Uterus (tissue), 4 donors: ENCODE measurements around the gene CTBP1. TPM values are rescaled to one million over a fixed set of nuclear protein-coding genes. Genes with fewer than 3 reads are reported as not detected.
A peak's percentile ranks its signal among the peaks of the same experiment; 100 is the strongest.

Experiments
- DNase-seq, 2 donors: peaks; one replicate each; pipeline ENCODE4 v3.0.0-alpha.2; 2019 to 2020
- H3K27ac ChIP-seq, 2 donors: fragments of 200-600 bp; sonication (generic); 1 replicate in 1 of 2; 2 replicates in 1 of 2; pipeline ENCODE4 v1.5.1; 2016 to 2018
- H3K27me3 ChIP-seq, 2 donors: fragments of 200-600 bp; sonication (generic); one replicate each; pipeline ENCODE4 v1.5.1; 2018 to 2019; ENCODE audit warnings: control low read depth in 1 of 2
- H3K36me3 ChIP-seq, 2 donors: fragments of 200-600 bp; sonication (generic); one replicate each; pipeline ENCODE4 v1.5.1; 2019; ENCODE audit warnings: control low read depth in 1 of 2
- H3K4me1 ChIP-seq, 2 donors: fragments of 200-600 bp; sonication (generic); one replicate each; pipeline ENCODE4 v1.5.1; 2018 to 2019; ENCODE audit warnings: control low read depth in 1 of 2
- H3K4me3 ChIP-seq, 2 donors: fragments of 200-600 bp; sonication (generic); 1 replicate in 1 of 2; 2 replicates in 1 of 2; pipeline ENCODE4 v1.5.1; 2018 to 2019; ENCODE audit warnings: mild to moderate bottlenecking in 1 of 2
- H3K9me3 ChIP-seq, 2 donors: fragments of 200-600 bp; sonication (generic); one replicate each; pipeline ENCODE4 v1.5.1; 2019; ENCODE audit warnings: control low read depth in 1 of 2
- POLR2A ChIP-seq, 2 donors: fragments of 450-650 bp; IDR thresholded peaks; one replicate each; pipeline ENCODE4 v1.6.1; 2016; ENCODE audit warnings: antibody characterized with exemption in 2 of 2, mild to moderate bottlenecking in 1 of 2, moderate library complexity in 1 of 2
- intact Hi-C: fragments of 100-400 bp; cut with DNase I; formaldehyde crosslinking; loops from one replicate; pipeline ENCODE4 v1.15.1; 2023; ENCODE audit warnings: low total_unique reads
- total RNA-seq, 4 donors: library from RNA; depleted of rRNA in 3 of 4; stranded (reverse); fragments of >200 nt in 3 of 4; gene quantifications; one replicate each; pipeline versions ENCODE4 v1.1.0 to v1.2.4, GENCODE V29; 2014 to 2023
- TF ChIP-seq, protein P1 (sequence below), 4 experiments: fragments of 200-600 bp in 2 of 4; fragments of 450-650 bp in 2 of 4; sonication (generic) in 2 of 4; IDR thresholded peaks; one replicate each; pipeline ENCODE4 v1.5.1; 2016 to 2019; ENCODE audit warnings: antibody characterized with exemption in 4 of 4, mild to moderate bottlenecking in 2 of 4, moderate library complexity in 1 of 4
- donor health status: DM: yes; HTN: yes; CAD: no.

The CTBP1 gene
- total RNA-seq, 4 donors from 2014 or later: 104 to 193 (median 162) TPM

DNA sequence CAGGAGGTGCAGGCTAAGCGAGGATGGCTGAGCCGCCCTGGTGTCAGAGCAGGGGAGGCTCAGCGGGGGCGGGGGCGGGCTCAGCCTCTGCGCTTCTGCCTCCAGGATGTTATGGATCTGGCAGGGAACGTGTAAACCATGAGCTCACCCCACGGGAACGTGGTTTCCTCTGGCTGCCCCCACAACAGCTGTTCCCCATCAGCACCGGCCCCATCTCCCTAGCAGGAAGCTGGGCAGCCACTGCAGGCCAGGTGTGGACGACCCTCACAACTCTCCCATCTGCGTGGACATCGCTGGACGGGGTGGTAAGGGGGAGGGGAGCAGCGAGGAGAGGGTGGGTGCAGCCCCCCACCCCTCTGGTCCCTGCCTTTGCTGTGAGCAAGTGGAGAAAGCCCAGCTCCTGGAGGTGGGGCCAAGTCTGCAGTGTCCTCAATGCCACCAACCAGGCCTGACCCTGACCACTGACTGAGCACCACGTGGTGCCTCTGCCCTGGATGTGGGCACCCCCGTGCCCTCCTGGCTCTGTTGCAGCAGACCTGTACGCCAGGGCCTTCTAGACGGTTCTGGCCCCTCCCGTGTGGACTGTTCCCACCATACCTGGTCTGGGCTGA lies 48.4 kb downstream of the CTBP1 start:
- H3K4me1 ChIP-seq: peaks cover 7 to 21% of the 10 kb centered on the region in 2 donors
- peak overlapping the region; percentile 84 to 97 for H3K27ac ChIP-seq
- no peaks in the 10 kb centered on the region for H3K9me3 ChIP-seq
- peak overlapping the region; percentile 12 to 15 for H3K4me3 ChIP-seq
- DNase-seq: peak; percentile 90 to 94
- TF ChIP-seq, protein P1, sequence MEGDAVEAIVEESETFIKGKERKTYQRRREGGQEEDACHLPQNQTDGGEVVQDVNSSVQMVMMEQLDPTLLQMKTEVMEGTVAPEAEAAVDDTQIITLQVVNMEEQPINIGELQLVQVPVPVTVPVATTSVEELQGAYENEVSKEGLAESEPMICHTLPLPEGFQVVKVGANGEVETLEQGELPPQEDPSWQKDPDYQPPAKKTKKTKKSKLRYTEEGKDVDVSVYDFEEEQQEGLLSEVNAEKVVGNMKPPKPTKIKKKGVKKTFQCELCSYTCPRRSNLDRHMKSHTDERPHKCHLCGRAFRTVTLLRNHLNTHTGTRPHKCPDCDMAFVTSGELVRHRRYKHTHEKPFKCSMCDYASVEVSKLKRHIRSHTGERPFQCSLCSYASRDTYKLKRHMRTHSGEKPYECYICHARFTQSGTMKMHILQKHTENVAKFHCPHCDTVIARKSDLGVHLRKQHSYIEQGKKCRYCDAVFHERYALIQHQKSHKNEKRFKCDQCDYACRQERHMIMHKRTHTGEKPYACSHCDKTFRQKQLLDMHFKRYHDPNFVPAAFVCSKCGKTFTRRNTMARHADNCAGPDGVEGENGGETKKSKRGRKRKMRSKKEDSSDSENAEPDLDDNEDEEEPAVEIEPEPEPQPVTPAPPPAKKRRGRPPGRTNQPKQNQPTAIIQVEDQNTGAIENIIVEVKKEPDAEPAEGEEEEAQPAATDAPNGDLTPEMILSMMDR (IDR thresholded peaks at IDR 0.05): no peak
- TF ChIP-seq POLR2A (IDR thresholded peaks at IDR 0.05): peak in 1 of 2 donors; percentile 14
- no peaks in the 10 kb centered on the region for H3K27me3 ChIP-seq
- intact Hi-C loops: no loop called here
- no peaks in the 10 kb centered on the region for H3K36me3 ChIP-seq

DNA sequence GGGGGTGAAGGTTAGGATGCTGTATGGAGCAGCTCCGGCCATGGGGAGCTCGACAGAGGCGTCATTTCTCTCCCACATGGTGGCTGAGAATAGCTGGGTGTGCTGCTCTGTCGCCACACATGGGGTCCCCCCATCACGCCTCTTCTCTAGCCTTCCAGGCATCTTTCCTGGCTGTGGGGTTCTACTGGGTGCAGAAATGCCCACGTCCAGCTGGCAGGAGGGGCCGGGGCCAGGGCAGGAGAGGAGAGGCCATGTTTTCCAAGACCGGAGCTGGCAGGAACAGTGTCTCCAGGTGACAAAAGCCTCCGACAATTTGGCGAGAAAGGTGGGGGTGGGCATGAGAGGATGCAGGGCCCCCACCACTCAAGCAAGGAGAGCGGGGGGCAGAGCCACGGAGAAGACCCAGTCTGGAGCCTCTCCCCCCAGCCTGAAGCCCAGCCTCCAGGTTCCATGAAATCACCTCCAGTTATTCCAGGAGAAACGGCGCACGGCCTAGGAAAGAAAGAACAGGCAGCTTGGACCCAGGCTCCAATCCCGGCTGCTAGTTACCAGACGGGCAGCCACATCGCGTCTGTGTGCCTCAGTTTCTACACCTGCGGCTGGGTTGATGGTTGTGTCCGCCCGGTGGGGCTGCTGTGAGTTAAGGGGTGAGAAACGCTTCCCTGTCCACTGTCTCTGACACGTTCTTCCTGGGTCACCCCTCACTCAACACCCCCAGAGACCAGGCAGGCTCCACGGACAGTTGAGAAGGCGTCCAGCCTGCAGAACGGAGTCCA lies 49.2 kb downstream of the CTBP1 start:
- Histone ChIP-seq H3K27ac (peak overlapping the region; percentile 84 to 97), H3K27me3 (no peaks in the 10 kb centered on the region), H3K9me3 (no peaks in the 10 kb centered on the region), H3K36me3 (no peaks in the 10 kb centered on the region), H3K4me1 (peaks cover 7 to 28% of the 10 kb centered on the region in 2 donors), H3K4me3 (peak overlapping the region in 1 of 2 donors; percentile 15)
- TF ChIP-seq, protein P1 (IDR thresholded peaks at IDR 0.05): no peak
- TF ChIP-seq POLR2A (IDR thresholded peaks at IDR 0.05): no peak
- DNase-seq: peak in 1 of 2 donors; percentile 28
- intact Hi-C loops: no loop called here

DNA sequence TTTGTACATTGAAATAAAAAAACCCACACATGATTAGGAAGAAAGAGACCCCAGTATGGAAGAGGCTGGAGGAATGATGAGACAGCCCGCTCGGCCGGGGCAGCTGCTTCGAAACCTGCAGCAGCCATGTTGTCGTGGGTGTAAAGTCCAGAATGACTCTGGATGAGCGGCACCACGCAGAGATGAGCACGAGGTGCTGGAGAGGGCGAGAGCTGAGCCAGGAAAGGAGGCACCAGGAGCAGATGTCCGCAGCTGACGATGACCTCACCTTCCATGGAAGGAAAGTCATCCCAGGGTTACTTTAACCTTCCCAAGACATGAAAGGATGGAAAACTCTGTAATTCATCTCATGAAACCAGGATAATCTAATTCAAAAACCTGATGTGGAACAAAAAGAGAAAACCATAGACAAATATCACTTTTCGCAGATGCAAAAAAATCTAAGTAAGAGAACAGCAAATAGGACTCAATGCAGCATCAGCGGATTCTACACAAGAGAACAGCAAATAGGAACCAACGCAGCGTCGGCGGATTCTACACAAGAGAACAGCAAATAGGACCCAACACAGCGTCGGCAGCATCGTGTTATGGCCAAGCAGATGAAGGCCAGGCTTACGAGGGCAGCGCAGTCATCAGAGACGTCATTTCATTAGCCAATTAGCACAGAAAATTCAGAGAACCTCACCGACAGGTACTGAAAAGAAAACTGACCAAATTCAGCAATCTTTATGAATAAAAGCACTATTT lies 50.7 kb downstream of the CTBP1 start:
- no peaks in the 10 kb centered on the region for H3K36me3 ChIP-seq
- no peaks in the 10 kb centered on the region for H3K9me3 ChIP-seq
- intact Hi-C loops: no loop called here
- TF ChIP-seq POLR2A (IDR thresholded peaks at IDR 0.05): no peak
- TF ChIP-seq, protein P1 (IDR thresholded peaks at IDR 0.05): no peak
- no peak overlapping the region for H3K4me3 ChIP-seq
- H3K4me1 ChIP-seq: peaks cover 12 to 36% of the 10 kb centered on the region in 2 donors
- DNase-seq: peak; percentile 77 to 86
- H3K27me3 ChIP-seq: no peaks in the 10 kb centered on the region
- peak overlapping the region; percentile 84 to 97 for H3K27ac ChIP-seq

DNA sequence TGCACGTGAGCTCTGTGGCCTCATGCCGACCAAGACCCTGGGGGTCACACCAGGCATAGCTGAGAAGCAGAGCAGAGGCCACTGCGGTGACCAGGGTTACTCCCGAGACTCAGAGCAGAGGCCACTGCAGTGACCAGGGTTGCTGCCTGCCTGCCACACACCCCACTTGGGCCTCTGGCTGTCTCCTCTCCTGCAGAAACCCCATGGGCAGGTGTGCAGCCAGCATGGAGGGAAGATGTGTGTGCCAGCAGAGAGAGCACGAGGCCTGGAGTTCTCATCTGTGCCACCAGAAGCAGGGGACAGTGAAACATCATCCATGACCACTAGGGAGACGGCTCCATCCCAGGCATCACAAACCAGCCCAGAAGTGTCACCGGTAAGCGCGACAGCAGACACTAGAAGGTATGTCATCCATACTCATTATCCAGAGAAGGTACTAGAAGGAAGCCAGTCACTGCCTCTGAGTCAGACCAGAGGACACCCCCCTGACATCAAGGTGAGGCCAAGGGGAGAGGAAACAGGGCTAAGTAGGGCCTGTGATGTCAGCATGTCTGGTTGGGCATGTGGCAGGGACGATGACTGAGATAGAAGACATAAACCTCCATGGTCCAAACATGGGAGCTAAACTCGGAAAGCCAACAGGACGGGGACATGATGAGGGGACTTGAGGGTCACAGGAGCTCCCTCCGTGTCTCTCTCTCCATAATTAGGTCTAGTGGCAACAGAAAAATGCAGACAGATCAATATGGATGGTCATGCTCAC lies 52.3 kb downstream of the CTBP1 start:
- Histone ChIP-seq H3K27ac (peak overlapping the region; percentile 93 to 99), H3K4me1 (peaks cover 12 to 44% of the 10 kb centered on the region in 2 donors), H3K27me3 (no peaks in the 10 kb centered on the region), H3K36me3 (no peaks in the 10 kb centered on the region), H3K4me3 (no peak overlapping the region), H3K9me3 (no peaks in the 10 kb centered on the region)
- no peak for TF ChIP-seq POLR2A (IDR thresholded peaks at IDR 0.05)
- TF ChIP-seq, protein P1 (IDR thresholded peaks at IDR 0.05): no peak
- DNase-seq: peak in 1 of 2 donors; percentile 17
- intact Hi-C loops: no loop called here
